ENCODE measurements around the gene TRIM61. TPM values are rescaled to one million over a fixed set of nuclear protein-coding genes. Genes with fewer than 3 reads are reported as not detected.
"Not testable (repeated sequence)": the region's sequence is repeated elsewhere in the genome, so short reads cannot be mapped to it uniquely, and the experiment has no call there.

The TRIM61 gene
- total RNA-seq, 6 experiments from 2014 or later = 0.24 to 0.37 (median 0.35) TPM; not detected in 3

DNA sequence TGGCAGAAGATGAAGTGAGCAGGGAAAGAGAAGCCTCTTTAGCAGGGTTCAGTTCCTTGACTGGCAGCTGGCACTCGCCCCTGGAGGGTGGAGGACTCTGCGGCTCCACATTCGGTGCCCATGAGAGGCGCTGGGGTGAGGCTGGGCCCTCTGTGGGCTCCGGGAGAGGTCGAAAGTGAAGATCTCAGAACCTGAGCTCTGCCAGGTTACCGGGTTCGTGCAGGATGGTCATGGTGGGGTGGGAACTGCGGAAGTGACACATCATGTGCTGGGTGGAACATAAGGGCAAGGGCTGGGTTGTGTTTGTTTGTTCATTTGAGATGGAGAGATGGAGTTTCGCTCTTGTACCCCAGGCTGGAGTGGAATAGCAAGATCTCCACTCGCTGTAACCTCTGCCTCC, 44.2 kb downstream of the TRIM61 start:
- no peaks in the 10 kb centered on the region for H3K36me3 ChIP-seq
- no peak overlapping the region for H3K27ac ChIP-seq
- 88% methylated on average over 6 of the region's 11 CpGs for WGBS (ENCODE audit: insufficient coverage, low coverage, low lambda C conversion rate, missing lambda C conversion rate)
- no peaks in the 10 kb centered on the region for H3K27me3 ChIP-seq
- no peaks in the 10 kb centered on the region for H3K4me1 ChIP-seq
- no peak overlapping the region for H3K4me3 ChIP-seq
- TF ChIP-seq, protein P1, sequence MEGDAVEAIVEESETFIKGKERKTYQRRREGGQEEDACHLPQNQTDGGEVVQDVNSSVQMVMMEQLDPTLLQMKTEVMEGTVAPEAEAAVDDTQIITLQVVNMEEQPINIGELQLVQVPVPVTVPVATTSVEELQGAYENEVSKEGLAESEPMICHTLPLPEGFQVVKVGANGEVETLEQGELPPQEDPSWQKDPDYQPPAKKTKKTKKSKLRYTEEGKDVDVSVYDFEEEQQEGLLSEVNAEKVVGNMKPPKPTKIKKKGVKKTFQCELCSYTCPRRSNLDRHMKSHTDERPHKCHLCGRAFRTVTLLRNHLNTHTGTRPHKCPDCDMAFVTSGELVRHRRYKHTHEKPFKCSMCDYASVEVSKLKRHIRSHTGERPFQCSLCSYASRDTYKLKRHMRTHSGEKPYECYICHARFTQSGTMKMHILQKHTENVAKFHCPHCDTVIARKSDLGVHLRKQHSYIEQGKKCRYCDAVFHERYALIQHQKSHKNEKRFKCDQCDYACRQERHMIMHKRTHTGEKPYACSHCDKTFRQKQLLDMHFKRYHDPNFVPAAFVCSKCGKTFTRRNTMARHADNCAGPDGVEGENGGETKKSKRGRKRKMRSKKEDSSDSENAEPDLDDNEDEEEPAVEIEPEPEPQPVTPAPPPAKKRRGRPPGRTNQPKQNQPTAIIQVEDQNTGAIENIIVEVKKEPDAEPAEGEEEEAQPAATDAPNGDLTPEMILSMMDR (IDR thresholded peaks at IDR 0.05) = no peak
- TF ChIP-seq POLR2A (IDR thresholded peaks at IDR 0.05) = no peak
- DNase-seq (no peak), ATAC-seq (no peak)
- intact Hi-C loops (cut with DNase I) = no loop called here
- no peaks in the 10 kb centered on the region for H3K9me3 ChIP-seq

DNA sequence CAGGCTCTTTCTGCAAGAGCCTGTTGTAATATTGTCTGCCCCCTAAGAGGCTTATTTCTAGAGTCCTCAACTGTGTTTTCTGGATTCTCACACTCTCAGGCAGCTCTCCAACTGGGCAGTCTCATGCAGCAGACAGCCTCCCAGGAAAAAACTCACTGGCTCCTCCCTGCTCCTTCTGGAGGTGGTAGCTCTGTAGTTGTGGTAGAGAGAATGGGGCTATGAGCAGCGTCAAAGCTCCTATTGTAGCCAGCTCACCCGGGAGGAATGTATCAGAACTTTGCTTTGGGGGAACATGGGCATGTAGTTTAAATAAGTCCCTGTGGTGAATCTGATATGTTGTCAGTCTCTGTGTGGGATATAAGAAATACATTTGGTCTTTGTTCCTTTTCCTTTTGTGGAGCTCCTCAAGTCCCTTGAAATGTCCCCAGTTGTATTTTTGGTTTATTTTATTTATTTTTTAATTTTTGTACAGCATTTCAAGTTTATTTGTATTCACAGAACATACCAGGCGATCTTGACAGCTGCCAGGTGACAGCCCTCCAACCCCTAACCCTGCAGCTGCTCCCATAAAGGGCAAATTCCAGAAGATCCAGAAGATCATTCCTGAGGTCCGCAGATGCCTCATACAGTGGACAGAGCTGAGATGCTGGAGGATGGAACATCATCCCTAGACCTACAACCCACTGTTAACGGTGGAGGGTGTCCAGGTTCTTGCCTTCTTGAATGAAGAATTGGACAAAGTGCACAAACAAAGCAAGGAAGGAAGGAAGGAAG, 45.7 kb downstream of the TRIM61 start:
- no peak overlapping the region for H3K27ac ChIP-seq
- ATAC-seq = no peak

DNA sequence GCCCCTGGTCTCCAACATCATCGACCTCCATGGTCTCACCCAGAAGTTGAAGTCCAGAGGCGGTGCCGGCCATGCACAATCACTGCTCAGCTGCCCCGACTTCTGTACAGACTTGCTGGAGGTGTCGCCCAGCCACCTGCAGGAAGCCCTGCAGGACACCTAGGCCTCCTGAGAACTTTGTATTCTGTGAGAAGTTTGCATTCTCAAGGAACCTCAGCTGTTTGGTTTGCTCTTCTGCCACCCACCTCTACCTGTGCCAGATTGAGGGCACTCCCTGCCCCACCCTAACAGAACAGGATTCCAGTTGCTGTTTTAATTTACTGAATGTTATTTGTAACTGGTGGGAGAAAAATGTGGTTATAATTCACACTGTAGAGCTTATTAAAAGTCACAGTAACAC, 46.8 kb downstream of the TRIM61 start:
- ATAC-seq = no peak
- intact Hi-C loops (cut with DNase I) = no loop called here
- H3K27me3 ChIP-seq = no peaks in the 10 kb centered on the region
- no peak overlapping the region for H3K27ac ChIP-seq
- no peaks in the 10 kb centered on the region for H3K36me3 ChIP-seq
- TF ChIP-seq, protein P1 (IDR thresholded peaks at IDR 0.05) = no peak
- no peak for TF ChIP-seq POLR2A (IDR thresholded peaks at IDR 0.05)
- no peak overlapping the region for H3K4me3 ChIP-seq
- H3K9me3 ChIP-seq = no peaks in the 10 kb centered on the region
- no peak for DNase-seq
- H3K4me1 ChIP-seq = no peaks in the 10 kb centered on the region
- 84% methylated on average over 4 of the region's 5 CpGs for WGBS (ENCODE audit: insufficient coverage, low coverage, low lambda C conversion rate, missing lambda C conversion rate)

More for the DNA sequence above, 45.7 kb downstream of the TRIM61 start:
- Histone ChIP-seq H3K27me3 (no peaks in the 10 kb centered on the region), H3K9me3 (no peaks in the 10 kb centered on the region), H3K4me3 (no peak overlapping the region), H3K4me1 (no peaks in the 10 kb centered on the region), H3K36me3 (no peaks in the 10 kb centered on the region)
- no peak for DNase-seq
- WGBS (ENCODE audit: insufficient coverage, low coverage, low lambda C conversion rate, missing lambda C conversion rate) = 63% methylated on average over 5 of the region's 5 CpGs
- TF ChIP-seq POLR2A (IDR thresholded peaks at IDR 0.05) = no peak
- TF ChIP-seq, protein P1 (IDR thresholded peaks at IDR 0.05) = no peak
- intact Hi-C loops (cut with DNase I) = no loop called here

DNA sequence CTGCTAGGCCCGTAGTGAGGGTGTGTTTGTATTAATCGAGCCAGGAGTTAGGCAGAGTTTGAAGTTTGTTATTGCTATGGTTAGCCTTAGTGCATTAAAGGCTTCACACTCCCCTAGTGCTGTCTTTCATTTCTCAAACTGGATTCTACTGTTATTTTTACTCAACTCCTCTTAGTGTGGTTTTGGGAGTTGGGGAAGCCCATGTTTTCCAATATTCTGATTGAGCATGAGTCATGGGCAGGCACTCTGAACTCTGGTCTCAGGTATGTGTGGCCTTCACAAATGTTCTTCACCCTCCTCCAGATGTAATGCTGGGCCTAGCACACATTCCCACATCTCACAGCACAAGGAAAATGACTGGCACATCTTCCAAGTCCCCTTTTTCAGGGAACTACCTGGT, 50.4 kb downstream of the TRIM61 start:
- H3K9me3 ChIP-seq; H3K4me3 ChIP-seq; ATAC-seq; intact Hi-C loops (cut with DNase I); H3K4me1 ChIP-seq; DNase-seq; H3K27ac ChIP-seq; H3K27me3 ChIP-seq; H3K36me3 ChIP-seq: not testable (repeated sequence)
- WGBS (ENCODE audit: insufficient coverage, low coverage, low lambda C conversion rate, missing lambda C conversion rate) = 57% methylated on average over 1 of the region's 2 CpGs

DNA sequence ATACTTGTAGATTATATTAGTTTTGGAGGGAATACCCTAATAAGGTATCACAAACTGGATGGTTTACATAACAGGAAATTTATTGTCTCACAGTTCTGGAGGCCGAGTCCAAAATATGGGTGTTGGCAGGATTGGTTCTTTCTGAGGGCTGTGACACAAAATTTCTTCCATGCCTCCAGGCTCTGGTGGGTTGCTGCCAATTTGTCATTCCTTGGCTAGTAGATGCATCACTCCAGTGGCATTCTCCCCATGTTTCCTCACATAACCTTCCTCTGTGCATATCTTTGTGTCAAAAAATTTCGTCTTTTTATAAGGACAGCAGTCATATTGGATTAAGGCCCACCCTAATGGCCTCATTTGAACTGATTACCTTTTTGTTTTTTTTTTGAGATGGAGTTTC, 51.2 kb downstream of the TRIM61 start:
- H3K9me3 ChIP-seq = no peaks in the 10 kb centered on the region
- WGBS (ENCODE audit: insufficient coverage, low coverage, low lambda C conversion rate, missing lambda C conversion rate) = 31% methylated on average over 2 of the region's 2 CpGs
- intact Hi-C loops (cut with DNase I) = no loop called here
- TF ChIP-seq, protein P1 (IDR thresholded peaks at IDR 0.05) = no peak
- TF ChIP-seq POLR2A (IDR thresholded peaks at IDR 0.05) = no peak
- no peaks in the 10 kb centered on the region for H3K4me1 ChIP-seq
- no peak for ATAC-seq
- H3K36me3 ChIP-seq = no peaks in the 10 kb centered on the region
- no peak overlapping the region for H3K27ac ChIP-seq
- DNase-seq = no peak
- no peak overlapping the region for H3K4me3 ChIP-seq
- H3K27me3 ChIP-seq = no peaks in the 10 kb centered on the region
